ENCODE measurements around the gene COMMD8. TPM values are rescaled to one million over a fixed set of nuclear protein-coding genes. Genes with fewer than 3 reads are reported as not detected.

Gene COMMD8
- total RNA-seq, 4 donors from 2014 or later, result 6.0 to 26.1 (median 19.1) TPM

GRCh38 chr4:47483745-47484144, 20.2 kb upstream of the COMMD8 start:
- H3K27me3 ChIP-seq, result no peaks in the 10 kb centered on the region
- H3K4me3 ChIP-seq, result no peak overlapping the region
- TF ChIP-seq POLR2A (IDR thresholded peaks at IDR 0.05) (no peak), CTCF (IDR thresholded peaks at IDR 0.05) (no peak)
- DNase-seq, result no peak
- no peaks in the 10 kb centered on the region for H3K9me3 ChIP-seq
- H3K4me1 ChIP-seq, result peaks cover 0 to 6% (median 0%) of the 10 kb centered on the region in 4 donors
- H3K27ac ChIP-seq, result no peak overlapping the region
- H3K36me3 ChIP-seq, result no peaks in the 10 kb centered on the region

GRCh38 chr4:47482326-47482725, 18.8 kb upstream of the COMMD8 start:
- H3K27me3 ChIP-seq, result no peaks in the 10 kb centered on the region
- peaks cover 0 to 1% (median 0%) of the 10 kb centered on the region in 4 donors for H3K4me1 ChIP-seq
- DNase-seq, result no peak
- no peaks in the 10 kb centered on the region for H3K9me3 ChIP-seq
- no peaks in the 10 kb centered on the region for H3K36me3 ChIP-seq
- no peak overlapping the region for H3K27ac ChIP-seq
- H3K4me3 ChIP-seq, result no peak overlapping the region
- TF ChIP-seq CTCF (IDR thresholded peaks at IDR 0.05), result no peak
- TF ChIP-seq POLR2A (IDR thresholded peaks at IDR 0.05), result no peak

GRCh38 chr4:47478804-47479203, 15.3 kb upstream of the COMMD8 start:
- no peak for TF ChIP-seq CTCF (IDR thresholded peaks at IDR 0.05)
- TF ChIP-seq POLR2A (IDR thresholded peaks at IDR 0.05), result no peak
- Histone ChIP-seq H3K4me3 (no peak overlapping the region), H3K36me3 (no peaks in the 10 kb centered on the region), H3K4me1 (no peaks in the 10 kb centered on the region), H3K27ac (no peak overlapping the region), H3K9me3 (no peaks in the 10 kb centered on the region), H3K27me3 (no peaks in the 10 kb centered on the region)
- DNase-seq, result no peak

- H3K9me3 ChIP-seq, result no peaks in the 10 kb centered on the region
- no peak overlapping the region for H3K4me3 ChIP-seq
- no peaks in the 10 kb centered on the region for H3K27me3 ChIP-seq
- no peak for DNase-seq
- H3K4me1 ChIP-seq, result no peaks in the 10 kb centered on the region
- no peaks in the 10 kb centered on the region for H3K36me3 ChIP-seq
- no peak overlapping the region for H3K27ac ChIP-seq
- TF ChIP-seq CTCF (IDR thresholded peaks at IDR 0.05) (no peak), POLR2A (IDR thresholded peaks at IDR 0.05) (no peak)
Measured at GRCh38 chr4:47475411-47475810, 11.9 kb upstream of the COMMD8 start.

GRCh38 chr4:47474799-47475198, 11.3 kb upstream of the COMMD8 start:
- no peak overlapping the region for H3K27ac ChIP-seq
- no peaks in the 10 kb centered on the region for H3K9me3 ChIP-seq
- no peak for TF ChIP-seq CTCF (IDR thresholded peaks at IDR 0.05)
- no peak for TF ChIP-seq POLR2A (IDR thresholded peaks at IDR 0.05)
- no peaks in the 10 kb centered on the region for H3K27me3 ChIP-seq
- no peak overlapping the region for H3K4me3 ChIP-seq
- no peak for DNase-seq
- no peaks in the 10 kb centered on the region for H3K4me1 ChIP-seq
- no peaks in the 10 kb centered on the region for H3K36me3 ChIP-seq

GRCh38 chr4:47473141-47473750, 9.7 kb upstream of the COMMD8 start:
- Histone ChIP-seq H3K4me1 (no peaks in the 10 kb centered on the region), H3K4me3 (no peak overlapping the region), H3K27me3 (no peaks in the 10 kb centered on the region), H3K27ac (no peak overlapping the region), H3K9me3 (no peaks in the 10 kb centered on the region), H3K36me3 (no peaks in the 10 kb centered on the region)
- TF ChIP-seq POLR2A (IDR thresholded peaks at IDR 0.05) (no peak), CTCF (IDR thresholded peaks at IDR 0.05) (no peak)
- no peak for DNase-seq
